ENCODE results near the gene TFF2. TPM values are rescaled to one million over a fixed set of nuclear protein-coding genes. Genes with fewer than 3 reads are reported as not detected.

TFF2 gene
- total RNA-seq (not detected), polyA plus RNA-seq (not detected)
- long read RNA-seq, donor 1 = 0 reads
- long read RNA-seq, donor 2 = 0 reads
- long read RNA-seq, donor 3 = 0 reads

GRCh38 chr21:42350927-42351426 lies at the start of gene TFF2:
Gene TFF2, minus strand, starts transcription at chr21:42350994. Its CDS starts 37 bp downstream, at chr21:42350957.
- H3K4me3 ChIP-seq = no peak within 1 kb of the TSS
- no peaks in the 10 kb centered on the region for H3K36me3 ChIP-seq
- no peaks in the 10 kb centered on the region for H3K4me1 ChIP-seq
- intact Hi-C loops (cut with DNase I) = no loop called here
- DNase-seq = no peak
- peaks cover 0 to 11% (median 0%) of the 10 kb centered on the region in 9 donors for H3K27me3 ChIP-seq
- no peak for TF ChIP-seq CTCF (IDR thresholded peaks at IDR 0.05)
- no peak for TF ChIP-seq POLR2A (IDR thresholded peaks at IDR 0.05)
- ATAC-seq = peak in 1 of 4 donors; percentile 33
- no peak within 1 kb of the TSS for H3K27ac ChIP-seq
- H3K9me3 ChIP-seq = peaks cover 0 to 22% (median 6%) of the 10 kb centered on the region in 12 donors
- 62 to 76% (median 70%) methylated on average over 13 of the region's 13 CpGs for WGBS, 4 donors

GRCh38 chr21:42400525-42400924 lies 49.7 kb upstream of the TFF2 start:
- TF ChIP-seq POLR2A (IDR thresholded peaks at IDR 0.05) (no peak), CTCF (IDR thresholded peaks at IDR 0.05) (no peak)
- Histone ChIP-seq H3K27ac (no peak overlapping the region), H3K4me3 (no peak overlapping the region), H3K4me1 (no peaks in the 10 kb centered on the region), H3K9me3 (peaks cover 0 to 13% (median 0%) of the 10 kb centered on the region in 12 donors), H3K27me3 (peaks cover 0 to 9% (median 0%) of the 10 kb centered on the region in 9 donors), H3K36me3 (no peaks in the 10 kb centered on the region)
- ATAC-seq (no peak), DNase-seq (no peak)
- WGBS, 4 donors = 80 to 84% (median 82%) methylated on average over 4 of the region's 4 CpGs
- intact Hi-C loops (cut with DNase I) = no loop called here

GRCh38 chr21:42398436-42399028 lies 47.7 kb upstream of the TFF2 start:
- H3K4me1 ChIP-seq = no peaks in the 10 kb centered on the region
- peaks cover 0 to 5% (median 0%) of the 10 kb centered on the region in 9 donors for H3K27me3 ChIP-seq
- no peak for ATAC-seq
- no peak overlapping the region for H3K4me3 ChIP-seq
- intact Hi-C loops (cut with DNase I) = no loop called here
- WGBS, 4 donors = 72 to 81% (median 77%) methylated on average over 12 of the region's 12 CpGs
- no peak for TF ChIP-seq CTCF (IDR thresholded peaks at IDR 0.05)
- no peak for TF ChIP-seq POLR2A (IDR thresholded peaks at IDR 0.05)
- peaks cover 0 to 13% (median 0%) of the 10 kb centered on the region in 12 donors for H3K9me3 ChIP-seq
- DNase-seq = no peak
- no peak overlapping the region for H3K27ac ChIP-seq
- no peaks in the 10 kb centered on the region for H3K36me3 ChIP-seq

- H3K36me3 ChIP-seq = no peaks in the 10 kb centered on the region
- DNase-seq (no peak), ATAC-seq (no peak)
- no peaks in the 10 kb centered on the region for H3K4me1 ChIP-seq
- H3K4me3 ChIP-seq = no peak overlapping the region
- WGBS, 4 donors = 84 to 92% (median 89%) methylated on average over 14 of the region's 14 CpGs
- H3K9me3 ChIP-seq = peaks cover 0 to 13% (median 0%) of the 10 kb centered on the region in 12 donors
- no peak overlapping the region for H3K27ac ChIP-seq
- TF ChIP-seq POLR2A (IDR thresholded peaks at IDR 0.05) (no peak), CTCF (IDR thresholded peaks at IDR 0.05) (no peak)
- H3K27me3 ChIP-seq = peaks cover 0 to 5% (median 0%) of the 10 kb centered on the region in 9 donors
- intact Hi-C loops (cut with DNase I) = no loop called here
These were observed 47.1 kb upstream of the TFF2 start for GRCh38 chr21:42397746-42398394.
